NCI-H510A (cell line): ENCODE data around the gene ADAMTS7.
"Not testable (repeated sequence)": the region's sequence is repeated elsewhere in the genome, so short reads cannot be mapped to it uniquely, and the experiment has no call there.

Experiments used
- DNase-seq: peaks from one replicate; lab custom pipeline; 2025; lab: John Stamatoyannopoulos, UW

The ADAMTS7 gene

GRCh38 chr15:78828920-78829319 lies 17.7 kb upstream of the ADAMTS7 start:
- no peak for DNase-seq

- DNase-seq, result no peak
Observed at GRCh38 chr15:78822514-78822913, 11.2 kb upstream of the ADAMTS7 start.

GRCh38 chr15:78811825-78812183 lies 540 bp upstream of the ADAMTS7 start:
- no peak for DNase-seq

GRCh38 chr15:78810362-78811123 lies 721 bp downstream of the ADAMTS7 start:
- no peak for DNase-seq

DNA sequence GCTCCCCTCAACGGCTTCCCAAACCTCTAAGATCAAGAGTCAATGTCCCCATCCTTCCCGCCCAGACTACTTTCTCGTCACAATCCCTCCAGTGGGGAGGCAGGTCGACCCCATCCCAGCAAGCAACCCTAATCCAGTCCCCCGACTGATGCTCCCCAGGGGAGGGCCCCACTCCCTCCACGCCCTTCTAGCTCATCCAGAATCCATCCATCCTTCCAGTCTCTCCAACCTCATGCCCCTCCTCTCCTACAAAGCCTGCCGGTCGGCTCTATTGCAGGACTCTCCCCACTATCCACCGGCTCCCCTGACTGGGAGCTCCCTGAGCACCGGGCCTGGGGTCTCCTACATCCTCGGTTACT lies 1.3 kb downstream of the ADAMTS7 start:
- no peak for DNase-seq

DNA sequence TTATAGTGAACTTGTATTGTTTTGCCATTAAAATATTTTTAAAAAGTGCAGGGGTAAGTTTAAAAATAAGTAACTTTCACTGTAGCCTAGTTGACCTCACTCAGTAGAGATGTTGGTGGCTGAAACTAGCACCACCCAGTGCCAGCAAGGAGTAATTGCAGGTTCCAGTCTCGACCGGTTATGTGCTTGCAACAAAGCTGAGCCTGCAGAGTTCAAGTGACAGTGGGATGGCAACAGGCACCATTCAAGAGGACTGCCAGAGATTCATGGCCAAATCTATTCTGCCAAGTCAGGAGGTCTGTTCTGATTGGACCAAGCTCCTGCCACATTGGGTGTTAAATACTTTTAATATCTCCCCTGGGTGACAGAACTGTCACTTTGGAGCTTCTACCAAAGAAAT lies 2.7 kb downstream of the ADAMTS7 start:
- no peak for DNase-seq

GRCh38 chr15:78807359-78807758 lies 3.9 kb downstream of the ADAMTS7 start:
- no peak for DNase-seq

DNA sequence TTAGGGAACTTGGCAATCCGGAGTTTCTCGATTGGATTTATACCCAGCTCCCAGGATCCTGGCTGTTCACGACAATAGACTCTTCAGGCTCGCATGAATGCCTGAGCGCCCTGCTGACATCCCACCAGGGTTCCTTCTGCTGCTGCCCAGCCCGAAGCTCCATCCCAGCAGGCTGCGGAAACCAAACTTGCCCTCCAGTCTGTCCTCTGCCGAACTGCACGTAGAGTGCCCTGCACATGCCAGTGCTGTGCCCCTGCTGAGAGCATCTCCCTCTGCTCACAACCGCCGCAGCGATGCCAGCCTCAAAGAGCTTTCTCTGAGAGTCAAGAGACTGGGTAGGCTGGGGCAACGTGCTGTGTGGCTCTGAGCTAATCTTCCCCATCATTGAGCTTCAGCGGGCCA lies 6.9 kb downstream of the ADAMTS7 start:
- no peak for DNase-seq

DNA sequence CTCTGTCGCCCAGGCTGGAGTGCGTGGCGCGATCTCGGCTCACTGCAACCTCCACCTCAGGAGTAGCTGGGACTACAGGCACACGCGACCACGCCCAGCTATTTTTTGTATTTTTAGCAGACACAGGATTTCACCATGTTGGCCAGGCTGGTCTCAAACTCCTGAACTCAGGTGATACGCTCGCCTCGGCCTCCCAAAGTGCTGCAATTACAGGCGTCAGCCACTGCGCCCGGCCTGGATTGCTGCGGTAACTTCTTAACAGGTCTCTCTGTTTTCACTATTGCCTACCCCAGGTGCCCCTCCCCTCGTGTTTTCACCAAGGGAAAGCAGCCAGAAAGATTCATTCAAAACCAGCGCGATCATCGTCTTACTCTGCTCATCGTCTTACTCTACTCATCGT lies 10.5 kb downstream of the ADAMTS7 start:
- no peak for DNase-seq

DNA sequence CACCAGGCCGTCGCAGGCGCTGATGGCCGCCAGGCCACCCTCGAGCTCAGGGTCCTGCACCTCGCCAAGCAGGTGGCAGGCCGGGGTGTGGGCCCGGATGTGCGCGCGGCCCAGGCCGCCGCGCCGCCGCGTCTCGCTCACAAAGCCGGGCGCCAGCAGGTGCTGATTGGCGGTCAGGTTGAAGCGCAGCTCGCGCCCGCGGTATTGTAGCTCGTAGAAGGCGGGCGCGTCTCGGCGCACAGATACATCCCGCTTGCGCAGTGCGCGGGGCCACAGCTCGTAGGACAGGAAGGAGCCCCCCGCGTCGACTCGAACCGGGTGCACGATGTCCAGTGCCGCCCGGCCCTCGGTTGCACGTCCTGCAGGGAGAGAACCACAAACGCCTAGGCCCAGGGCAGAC lies 11.1 kb downstream of the ADAMTS7 start:
- no peak for DNase-seq

DNA sequence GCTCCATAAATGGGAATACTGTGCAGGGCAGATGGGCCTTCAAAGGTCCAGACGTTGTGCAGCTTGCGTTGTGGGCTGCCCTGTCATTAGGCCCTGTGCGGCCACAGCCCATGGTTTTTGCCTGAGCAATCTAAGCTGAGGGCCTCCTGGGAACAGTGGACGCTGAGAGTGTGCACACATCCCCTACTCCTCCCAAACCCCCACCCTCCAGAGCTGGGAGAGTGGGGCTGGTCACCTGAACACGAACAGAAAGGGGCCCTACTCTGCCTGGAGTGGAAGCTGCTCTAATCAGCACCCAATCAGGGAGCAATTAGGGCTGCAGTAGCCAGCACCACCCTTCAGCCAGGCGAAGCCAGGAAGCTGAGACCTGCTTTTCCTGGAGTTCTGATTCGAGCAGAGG lies 12.2 kb downstream of the ADAMTS7 start:
- not testable (repeated sequence) for DNase-seq

GRCh38 chr15:78798355-78798754 lies 12.9 kb downstream of the ADAMTS7 start:
- not testable (repeated sequence) for DNase-seq

DNA sequence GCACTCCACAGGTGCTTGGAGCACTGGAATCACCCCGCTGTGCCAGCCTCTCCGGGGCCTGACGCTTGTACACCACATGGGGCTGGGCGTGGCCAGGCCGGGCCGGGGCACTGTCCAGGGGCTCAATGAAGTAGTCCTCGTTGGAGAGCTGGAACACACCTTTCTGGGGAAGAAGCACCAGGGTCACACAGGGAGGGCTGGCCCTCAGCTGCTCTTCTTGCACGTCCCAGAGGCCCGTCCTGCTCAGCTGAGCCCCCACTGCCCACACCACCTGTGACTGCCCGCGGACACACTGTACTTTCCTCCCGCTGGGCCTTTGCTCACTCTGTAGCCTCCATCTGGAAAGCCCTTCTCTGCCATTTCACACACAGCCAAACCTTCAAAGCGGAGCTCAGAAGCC lies 13.3 kb downstream of the ADAMTS7 start:
- no peak for DNase-seq

DNA sequence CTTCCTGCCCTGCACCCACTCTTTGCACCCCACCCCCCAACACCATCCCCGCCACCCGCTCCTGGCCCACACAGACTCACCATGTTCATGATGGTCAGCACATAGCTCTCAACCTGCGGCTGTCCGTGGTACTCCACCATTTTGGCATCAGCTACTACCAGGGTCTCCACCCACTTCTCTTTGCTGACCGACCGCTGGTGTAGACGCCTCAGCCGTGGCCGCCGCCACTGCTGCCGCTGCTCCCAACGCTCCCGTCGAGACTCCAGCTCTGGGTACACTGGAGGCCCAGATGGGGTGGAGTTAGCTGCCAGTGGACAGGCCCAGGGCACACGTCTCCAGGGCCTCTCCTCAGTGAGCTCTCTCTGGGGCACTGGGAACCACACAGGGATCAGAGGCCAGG lies 14.8 kb downstream of the ADAMTS7 start:
- DNase-seq, result no peak

- no peak for DNase-seq
Observed at GRCh38 chr15:78795043-78795442, 16.2 kb downstream of the ADAMTS7 start.

GRCh38 chr15:78794446-78794845 lies 16.8 kb downstream of the ADAMTS7 start:
- not testable (repeated sequence) for DNase-seq

DNA sequence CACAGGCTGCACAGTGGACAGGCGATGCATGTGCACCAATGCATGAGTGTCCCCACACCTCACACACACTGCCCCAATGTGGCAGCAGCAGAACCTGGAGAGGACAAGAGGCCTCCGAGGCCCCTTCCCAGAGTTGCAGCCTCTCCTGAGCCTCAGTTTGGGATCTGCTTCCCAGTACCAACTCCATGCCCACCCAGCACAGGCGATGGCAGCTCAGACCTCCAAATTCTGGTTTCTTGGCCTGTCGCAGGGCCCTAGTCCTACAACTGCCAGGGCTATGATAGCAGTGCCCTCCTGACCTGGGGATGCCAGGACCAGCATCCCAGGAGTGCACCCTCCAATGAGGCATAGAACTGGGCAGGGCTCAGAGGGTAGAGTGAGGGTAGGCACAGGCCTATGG lies 19.9 kb downstream of the ADAMTS7 start:
- no peak for DNase-seq

- DNase-seq, result no peak
Observed at GRCh38 chr15:78790027-78790426, 21.2 kb downstream of the ADAMTS7 start.

DNA sequence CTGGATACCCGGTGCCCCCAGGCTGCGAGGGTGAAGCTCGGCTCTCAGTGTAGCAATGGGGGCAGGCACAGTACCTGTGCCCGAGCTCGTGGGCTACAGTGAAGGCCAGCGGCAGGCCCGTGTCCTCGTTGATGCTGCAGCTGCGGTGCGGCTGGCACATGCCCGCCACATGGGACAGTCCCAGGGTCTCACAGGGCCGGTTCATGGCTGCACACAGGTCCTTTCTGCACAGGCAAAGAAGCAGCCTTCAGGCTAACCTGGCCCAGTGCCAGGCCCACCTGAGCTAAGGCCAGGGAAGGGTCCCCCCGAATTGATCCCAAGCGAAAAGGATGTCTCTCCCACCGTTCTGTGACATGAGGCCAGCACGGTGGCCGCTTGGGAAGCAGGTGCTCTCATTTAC lies 21.6 kb downstream of the ADAMTS7 start:
- DNase-seq, result no peak

GRCh38 chr15:78788016-78788660 lies 23.1 kb downstream of the ADAMTS7 start:
- DNase-seq, result no peak

- not testable (repeated sequence) for DNase-seq
Observed at GRCh38 chr15:78782402-78782801, 28.9 kb downstream of the ADAMTS7 start.

DNA sequence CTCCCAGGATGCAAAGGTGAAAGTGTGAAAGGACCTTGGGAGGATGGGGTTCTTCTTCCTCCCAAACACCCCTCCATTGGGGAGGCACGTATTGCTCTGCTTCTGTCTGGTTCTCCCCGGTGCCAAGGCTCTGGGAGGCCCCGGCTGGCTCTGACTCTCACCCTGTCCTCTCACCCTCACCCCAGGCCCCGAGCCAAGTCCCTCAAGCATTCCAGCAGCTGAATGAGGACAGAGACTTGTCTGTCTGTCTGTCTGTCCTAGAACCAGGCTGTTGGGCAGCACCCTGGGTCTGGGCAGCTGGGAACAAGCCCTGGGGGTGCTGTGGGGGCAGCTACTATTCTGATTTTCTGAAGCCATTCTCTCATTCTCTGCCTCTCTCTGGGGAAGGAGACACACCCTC lies 29.9 kb downstream of the ADAMTS7 start:
- DNase-seq, result not testable (repeated sequence)

- DNase-seq, result not testable (repeated sequence)
Observed at GRCh38 chr15:78779975-78780374, 31.3 kb downstream of the ADAMTS7 start.
